CD14-positive monocyte (primary cell): ENCODE results near the gene HMCN2. TPM values are rescaled to one million over a fixed set of nuclear protein-coding genes. Genes with fewer than 3 reads are reported as not detected.

ENCODE experiments used
- DNase-seq, 3 donors: peaks; one replicate each; pipeline ENCODE4 v3.0.0-alpha.2; 2011 to 2022
- H2AFZ ChIP-seq: 2 replicates; pipeline ENCODE4 v1.6.0; 2012; ENCODE audit warnings: mild to moderate bottlenecking, low read depth, low read length, inconsistent platforms; ENCODE audit not compliant: insufficient read depth, poor library complexity, severe bottlenecking
- H3K27ac ChIP-seq, 2 donors: 1 replicate in 1 of 2; 2 replicates in 1 of 2; pipeline ENCODE4 v1.5.1; 2012 to 2013; ENCODE audit warnings: low read length in 2 of 2, control low read depth in 1 of 2, inconsistent platforms in 1 of 2, low read depth in 1 of 2, mild to moderate bottlenecking in 1 of 2
- H3K27me3 ChIP-seq, 2 donors: one replicate each; pipeline versions ENCODE4 v1.6.0 to v1.6.1; 2011 to 2013; ENCODE audit warnings: low read length in 2 of 2; ENCODE audit not compliant: control insufficient read depth in 2 of 2, insufficient read depth in 2 of 2
- H3K36me3 ChIP-seq, 2 donors: replicated peaks in 1 of 2; 1 replicate in 1 of 2; 2 replicates in 1 of 2; pipeline versions ENCODE4 v1.5.1 to v1.6.1; 2012 to 2013; ENCODE audit warnings: low read length in 2 of 2, control low read depth in 1 of 2, inconsistent platforms in 1 of 2, mild to moderate bottlenecking in 1 of 2; ENCODE audit not compliant: insufficient read depth in 2 of 2, control insufficient read depth in 1 of 2
- H3K4me1 ChIP-seq, 2 donors: 1 replicate in 1 of 2; 2 replicates in 1 of 2; pipeline versions ENCODE4 v1.5.1 to v1.6.1; 2012 to 2013; ENCODE audit warnings: low read length in 2 of 2, control low read depth in 1 of 2, inconsistent platforms in 1 of 2, mild to moderate bottlenecking in 1 of 2, moderate library complexity in 1 of 2; ENCODE audit not compliant: insufficient read depth in 2 of 2, control insufficient read depth in 1 of 2
- H3K4me2 ChIP-seq: replicated peaks from 2 replicates; pipeline ENCODE3; 2012; ENCODE audit warnings: low read length, moderate library complexity, mild to moderate bottlenecking; ENCODE audit not compliant: poor library complexity, severe bottlenecking; ENCODE audit errors: extremely low read depth
- H3K4me3 ChIP-seq, 3 experiments: fragments of 200-600 bp in 1 of 3; sonication (generic) in 1 of 3; replicated peaks in 1 of 3; 1 replicate in 2 of 3; 2 replicates in 1 of 3; pipeline ENCODE4 v1.5.1; 2011 to 2013; ENCODE audit warnings: low read length in 3 of 3, mild to moderate bottlenecking in 3 of 3, control low read depth in 2 of 3, low read depth in 2 of 3, inconsistent platforms in 1 of 3, moderate library complexity in 1 of 3
- H3K79me2 ChIP-seq: 2 replicates; pipeline ENCODE4 v1.6.0; 2012; ENCODE audit warnings: mild to moderate bottlenecking, control low read depth, inconsistent platforms, low read length, moderate library complexity; ENCODE audit not compliant: insufficient read depth
- H3K9ac ChIP-seq: 2 replicates; pipeline ENCODE4 v1.6.0; 2017; ENCODE audit warnings: low read length, mild to moderate bottlenecking; ENCODE audit not compliant: insufficient read depth, poor library complexity, severe bottlenecking
- H3K9me3 ChIP-seq, 2 donors: replicated peaks in 1 of 2; 1 replicate in 1 of 2; 2 replicates in 1 of 2; pipeline versions ENCODE4 v1.5.1 to v1.6.1; 2012 to 2013; ENCODE audit warnings: low read length in 2 of 2, control low read depth in 1 of 2; ENCODE audit not compliant: control insufficient read depth in 1 of 2, insufficient read depth in 1 of 2
- H4K20me1 ChIP-seq: 2 replicates; pipeline ENCODE4 v1.6.0; 2012; ENCODE audit warnings: mild to moderate bottlenecking, low read length, control low read depth, moderate library complexity; ENCODE audit not compliant: insufficient read depth
- H3K27ac Mint-ChIP-seq, 7 donors: one replicate each; pipeline ENCODE4 v1.8.0; 2020; ENCODE audit warnings: mild to moderate bottlenecking in 7 of 7, mixed read lengths in 7 of 7, moderate library complexity in 6 of 7, inconsistent platforms in 2 of 7
- H3K27me3 Mint-ChIP-seq, 3 donors: one replicate each; pipeline ENCODE4 v1.8.0; 2021 to 2022; ENCODE audit warnings: low read depth in 3 of 3, mild to moderate bottlenecking in 3 of 3, mixed read lengths in 3 of 3, moderate library complexity in 3 of 3, inconsistent platforms in 1 of 3
- H3K36me3 Mint-ChIP-seq, 2 donors: one replicate each; pipeline ENCODE4 v1.8.0; 2020; ENCODE audit warnings: mixed read lengths in 2 of 2, inconsistent platforms in 1 of 2, mild to moderate bottlenecking in 1 of 2
- H3K4me1 Mint-ChIP-seq: one replicate; pipeline ENCODE4 v1.8.0; 2020; ENCODE audit warnings: mild to moderate bottlenecking, mixed read lengths
- H3K4me3 Mint-ChIP-seq, 2 donors: one replicate each; pipeline ENCODE4 v1.8.0; 2020; ENCODE audit warnings: mild to moderate bottlenecking in 2 of 2, mixed read lengths in 2 of 2, moderate library complexity in 1 of 2
- H3K9me3 Mint-ChIP-seq, 7 donors: one replicate each; pipeline ENCODE4 v1.8.0; 2020 to 2022; ENCODE audit warnings: mixed read lengths in 7 of 7, mild to moderate bottlenecking in 6 of 7, moderate library complexity in 6 of 7, inconsistent platforms in 2 of 7
- CTCF ChIP-seq: fragments of 200-600 bp; IDR thresholded peaks from one replicate; pipeline ENCODE4 v1.8.0; 2022; ENCODE audit warnings: antibody characterized with exemption, mild to moderate bottlenecking
- WGBS: methylation state at CpG from one replicate; pipeline ENCODE4 v1.1.5; 2013; ENCODE audit warnings: missing lambda C conversion rate; ENCODE audit not compliant: insufficient coverage; 5-methylcytosine and 5-hydroxymethylcytosine counted together
- intact Hi-C, 2 donors: fragments of 100-400 bp; cut with micrococcal nuclease; formaldehyde crosslinking; loops; one replicate each; pipeline versions ENCODE4 v1.15.0 to v1.15.1; 2023
- polyA plus RNA-seq, 3 donors: library from polyadenylated mRNA; depleted of rRNA in 1 of 3; unstranded in 2 of 3; stranded (reverse) in 1 of 3; fragments of 300-500 nt in 2 of 3; fragments of >200 nt in 1 of 3; fragmentation: Illumina TruSeq in 2 of 3; gene quantifications; 1 replicate in 2 of 3; 2 replicates in 1 of 3; pipeline ENCODE4 v1.2.3, GENCODE V29; 2012 to 2021

Gene HMCN2
- polyA plus RNA-seq, 3 donors, result not detected

DNA sequence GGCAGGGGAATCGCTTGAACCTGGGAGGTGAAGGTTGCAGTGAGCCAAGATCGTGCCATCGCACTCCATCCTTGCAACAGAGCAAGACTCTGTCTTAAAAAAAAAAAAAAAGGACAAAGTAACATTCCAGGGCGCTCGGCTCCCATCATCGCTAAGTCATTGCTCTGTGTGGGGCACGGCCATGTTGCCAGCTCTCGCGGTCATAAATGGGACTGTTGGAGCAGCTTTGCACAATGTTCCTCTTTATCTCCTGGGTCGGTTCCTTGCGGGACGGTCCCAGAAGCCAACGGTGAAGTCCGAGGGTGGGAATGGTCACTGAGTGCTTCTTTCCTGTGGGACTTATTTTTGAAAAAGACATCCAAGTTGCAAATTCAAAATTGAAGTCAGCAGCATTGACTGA, 65.5 kb downstream of the HMCN2 start:
- WGBS, result 85% methylated on average over 14 of the region's 14 CpGs
- peaks cover 0 to 15% of the 10 kb centered on the region in 2 donors for H3K27me3 ChIP-seq
- no peak overlapping the region for H3K4me3 ChIP-seq
- Mint-ChIP-seq H3K36me3 (no peaks in the 10 kb centered on the region), H3K4me1 (no peaks in the 10 kb centered on the region), H3K27me3 (peaks cover 25 to 48% (median 40%) of the 10 kb centered on the region in 3 donors), H3K27ac (no peak overlapping the region), H3K4me3 (no peak overlapping the region), H3K9me3 (no peaks in the 10 kb centered on the region)
- TF ChIP-seq CTCF, result no peak
- no peaks in the 10 kb centered on the region for H3K36me3 ChIP-seq
- no peak overlapping the region for H3K9ac ChIP-seq
- H3K4me1 ChIP-seq, result no peaks in the 10 kb centered on the region
- no peak overlapping the region for H2AFZ ChIP-seq
- DNase-seq, result no peak
- no peaks in the 10 kb centered on the region for H3K9me3 ChIP-seq
- no peaks in the 10 kb centered on the region for H3K79me2 ChIP-seq
- no peak overlapping the region for H3K27ac ChIP-seq
- no peak overlapping the region for H3K4me2 ChIP-seq
- no peaks in the 10 kb centered on the region for H4K20me1 ChIP-seq
- intact Hi-C loops, result no loop called here

DNA sequence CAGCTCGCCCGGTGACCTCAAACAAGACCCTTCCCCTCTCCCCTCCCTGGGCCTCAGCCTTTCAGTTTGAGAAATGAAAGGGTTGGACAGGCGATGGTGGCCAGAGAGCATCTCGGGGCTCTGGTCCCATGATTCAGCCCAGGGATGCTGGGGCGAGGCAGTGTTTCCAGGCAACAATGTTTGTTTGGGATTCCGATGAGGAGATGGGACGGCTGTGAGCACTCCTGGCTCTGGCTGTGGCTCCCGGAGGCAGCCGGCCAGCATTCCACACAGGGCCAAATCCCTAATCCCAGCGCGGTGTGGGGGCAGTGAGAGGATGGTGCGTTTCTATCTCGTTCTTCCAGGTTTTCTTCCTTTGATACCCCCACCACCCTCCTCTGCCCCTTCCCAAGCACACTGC, 66.0 kb downstream of the HMCN2 start:
- H3K79me2 ChIP-seq, result no peaks in the 10 kb centered on the region
- no peaks in the 10 kb centered on the region for H3K9me3 ChIP-seq
- H3K4me1 Mint-ChIP-seq, result no peaks in the 10 kb centered on the region
- no peak overlapping the region for H3K4me2 ChIP-seq
- H3K4me3 ChIP-seq, result no peak overlapping the region
- H3K27ac ChIP-seq, result no peak overlapping the region
- H3K9ac ChIP-seq, result no peak overlapping the region
- 80% methylated on average over 3 of the region's 13 CpGs for WGBS
- no peaks in the 10 kb centered on the region for H3K4me1 ChIP-seq
- no peak overlapping the region for H3K27ac Mint-ChIP-seq
- no peaks in the 10 kb centered on the region for H3K9me3 Mint-ChIP-seq
- no peaks in the 10 kb centered on the region for H3K36me3 Mint-ChIP-seq
- intact Hi-C loops, result no loop called here
- no peak for DNase-seq
- no peak overlapping the region for H3K4me3 Mint-ChIP-seq
- peaks cover 24 to 46% (median 40%) of the 10 kb centered on the region in 3 donors for H3K27me3 Mint-ChIP-seq
- no peaks in the 10 kb centered on the region for H3K36me3 ChIP-seq
- H2AFZ ChIP-seq, result no peak overlapping the region
- TF ChIP-seq CTCF, result no peak
- peaks cover 0 to 15% of the 10 kb centered on the region in 2 donors for H3K27me3 ChIP-seq
- H4K20me1 ChIP-seq, result no peaks in the 10 kb centered on the region
